ENCODE results near the gene MMP28.
"Not testable (repeated sequence)": the region's sequence is repeated elsewhere in the genome, so short reads cannot be mapped to it uniquely, and the experiment has no call there.

The MMP28 gene

GRCh38 chr17:35765756-35766488, 29.5 kb downstream of the MMP28 start:
- no peak for DNase-seq

GRCh38 chr17:35765086-35765710, 30.2 kb downstream of the MMP28 start:
- no peak for DNase-seq

GRCh38 chr17:35764123-35764991, 31.1 kb downstream of the MMP28 start:
- DNase-seq: peak; percentile 82 to 84

- DNase-seq: no peak
Observed at GRCh38 chr17:35763767-35764122, 31.7 kb downstream of the MMP28 start.

- no peak for DNase-seq
Observed at GRCh38 chr17:35761601-35762000, 33.8 kb downstream of the MMP28 start.

- no peak for DNase-seq
Observed at GRCh38 chr17:35760587-35760986, 34.9 kb downstream of the MMP28 start, which contains the start of gene C17orf50. Gene C17orf50 (plus strand): TSS chr17:35760887. CDS start chr17:35760942, 55 bp downstream.

GRCh38 chr17:35757243-35757642, 38.2 kb downstream of the MMP28 start:
- DNase-seq: no peak

GRCh38 chr17:35752945-35753764, 42.3 kb downstream of the MMP28 start, which contains the start of gene GAS2L2:
Gene GAS2L2 (minus strand): TSS chr17:35753239. CDS start chr17:35752850, 389 bp downstream.
- no peak for DNase-seq

GRCh38 chr17:35752471-35752870, 43.0 kb downstream of the MMP28 start:
- DNase-seq: peak; percentile 44 to 58

- DNase-seq: not testable (repeated sequence)
Observed at GRCh38 chr17:35751541-35751940, 43.9 kb downstream of the MMP28 start.

GRCh38 chr17:35750526-35751395, 44.7 kb downstream of the MMP28 start:
- no peak for DNase-seq

GRCh38 chr17:35749560-35750412, 45.7 kb downstream of the MMP28 start:
- DNase-seq: no peak

GRCh38 chr17:35748979-35749378, 46.5 kb downstream of the MMP28 start:
- no peak for DNase-seq

GRCh38 chr17:35748341-35748841, 47.0 kb downstream of the MMP28 start:
- DNase-seq: peak in 1 of 2 experiments; percentile 19

- DNase-seq: peak; percentile 49 to 74
Observed at GRCh38 chr17:35747540-35748017, 47.9 kb downstream of the MMP28 start.

- DNase-seq: no peak
Observed at GRCh38 chr17:35745749-35746320, 49.6 kb downstream of the MMP28 start.

GRCh38 chr17:35745246-35745645, 50.2 kb downstream of the MMP28 start:
- no peak for DNase-seq

- DNase-seq: no peak
Observed at GRCh38 chr17:35744830-35745229, 50.6 kb downstream of the MMP28 start.

GRCh38 chr17:35743626-35744328, 51.7 kb downstream of the MMP28 start:
- DNase-seq: no peak

Measured in SHP77 (cell line).